Tibial nerve (tissue), 3 donors: ENCODE results near the gene PRDM1.

Experiments used
- POLR2A ChIP-seq, 2 donors: fragments of 450-650 bp; IDR thresholded peaks; one replicate each; pipeline ENCODE4 v1.6.1; 2017; ENCODE audit warnings: antibody characterized with exemption in 2 of 2, mild to moderate bottlenecking in 2 of 2, moderate library complexity in 2 of 2
- TF ChIP-seq, protein P1 (sequence below), 5 experiments: fragments of 200-600 bp in 3 of 5; fragments of 450-650 bp in 2 of 5; sonication (generic) in 3 of 5; IDR thresholded peaks; one replicate each; pipeline ENCODE4 v1.5.1; 2016 to 2019; ENCODE audit warnings: antibody characterized with exemption in 5 of 5, mild to moderate bottlenecking in 3 of 5, moderate library complexity in 2 of 5

- TF ChIP-seq, protein P1, sequence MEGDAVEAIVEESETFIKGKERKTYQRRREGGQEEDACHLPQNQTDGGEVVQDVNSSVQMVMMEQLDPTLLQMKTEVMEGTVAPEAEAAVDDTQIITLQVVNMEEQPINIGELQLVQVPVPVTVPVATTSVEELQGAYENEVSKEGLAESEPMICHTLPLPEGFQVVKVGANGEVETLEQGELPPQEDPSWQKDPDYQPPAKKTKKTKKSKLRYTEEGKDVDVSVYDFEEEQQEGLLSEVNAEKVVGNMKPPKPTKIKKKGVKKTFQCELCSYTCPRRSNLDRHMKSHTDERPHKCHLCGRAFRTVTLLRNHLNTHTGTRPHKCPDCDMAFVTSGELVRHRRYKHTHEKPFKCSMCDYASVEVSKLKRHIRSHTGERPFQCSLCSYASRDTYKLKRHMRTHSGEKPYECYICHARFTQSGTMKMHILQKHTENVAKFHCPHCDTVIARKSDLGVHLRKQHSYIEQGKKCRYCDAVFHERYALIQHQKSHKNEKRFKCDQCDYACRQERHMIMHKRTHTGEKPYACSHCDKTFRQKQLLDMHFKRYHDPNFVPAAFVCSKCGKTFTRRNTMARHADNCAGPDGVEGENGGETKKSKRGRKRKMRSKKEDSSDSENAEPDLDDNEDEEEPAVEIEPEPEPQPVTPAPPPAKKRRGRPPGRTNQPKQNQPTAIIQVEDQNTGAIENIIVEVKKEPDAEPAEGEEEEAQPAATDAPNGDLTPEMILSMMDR (IDR thresholded peaks at IDR 0.05), result no peak
- TF ChIP-seq POLR2A (IDR thresholded peaks at IDR 0.05), result no peak
Observed at GRCh38 chr6:106122938-106123656, 37.0 kb downstream of the PRDM1 start.
